Measurements from ENCODE around the gene GPHN. TPM values are rescaled to one million over a fixed set of nuclear protein-coding genes. Genes with fewer than 3 reads are reported as not detected.

Gene GPHN
- total RNA-seq, 1 experiment from 2014 or later, result 11.3 TPM

- CTCF ChIA-PET, result no interaction called here
- no peaks in the 10 kb centered on the region; the same call in 1 of the 2 replicates for H3K9me3 ChIP-seq
Observed at GRCh38 chr14:66696326-66696725, 188.4 kb downstream of the GPHN start.

DNA sequence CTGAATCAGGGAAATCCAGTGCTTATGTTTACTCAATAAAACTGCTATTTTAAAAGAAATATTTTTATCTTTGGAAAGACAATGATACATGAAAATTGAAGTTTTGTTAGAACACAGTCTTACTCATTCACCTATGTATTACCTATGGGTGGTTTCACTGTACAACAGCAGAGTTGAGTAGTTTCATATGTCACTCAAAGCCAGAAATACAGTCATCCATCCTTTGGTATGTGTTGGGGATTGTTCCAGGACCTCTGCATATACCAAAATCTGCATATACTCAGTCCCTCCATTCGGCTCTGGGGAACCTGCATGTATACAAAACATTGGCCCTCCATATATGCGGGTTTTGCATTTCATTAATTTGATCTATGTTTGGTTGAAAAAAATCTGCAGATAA lies 190.6 kb downstream of the GPHN start:
- TF ChIP-seq CTCF (IDR thresholded peaks at IDR 0.05; ENCODE audit: insufficient read depth in 1 of 2, low read depth in 1 of 2, low read length in 1 of 2, severe bottlenecking in 1 of 2, unreplicated experiment in 1 of 2), result no peak
- BruUV-seq (replicated peaks), result no TSS peak

More at GRCh38 chr14:66696326-66696725, 188.4 kb downstream of the GPHN start:
- TF ChIP-seq CTCF (IDR thresholded peaks at IDR 0.05; ENCODE audit: insufficient read depth in 1 of 2, low read depth in 1 of 2, low read length in 1 of 2, severe bottlenecking in 1 of 2, unreplicated experiment in 1 of 2), result no peak
- no TSS peak for BruUV-seq (replicated peaks)
- no peaks in the 10 kb centered on the region for H3K27me3 ChIP-seq (replicated peaks; ENCODE audit: control insufficient read depth, insufficient read depth, low read length)
- Mint-ChIP-seq H3K9me3 (ENCODE audit: unreplicated experiment) (peaks cover 5% of the 10 kb centered on the region), H3K27ac (ENCODE audit: unreplicated experiment) (no peak overlapping the region), H3K36me3 (ENCODE audit: insufficient read depth, unreplicated experiment) (no peaks in the 10 kb centered on the region), H3K27me3 (ENCODE audit: insufficient read depth, unreplicated experiment) (no peaks in the 10 kb centered on the region), H3K4me3 (ENCODE audit: unreplicated experiment) (no peak overlapping the region), H3K4me1 (ENCODE audit: low read depth, unreplicated experiment) (no peaks in the 10 kb centered on the region)
- H3K36me3 ChIP-seq (ENCODE audit: control insufficient read depth, insufficient read depth, low read length), result no peaks in the 10 kb centered on the region
- H3K4me3 ChIP-seq (ENCODE audit: low read depth, low read length), result no peak overlapping the region
- no peak for DNase-seq
- intact Hi-C loops (cut with micrococcal nuclease; ENCODE audit: unreplicated experiment), result no loop called here
- H3K4me1 ChIP-seq, result no peaks in the 10 kb centered on the region
- POLR2A ChIA-PET, result no interaction called here

GRCh38 chr14:66701813-66702212 lies 193.9 kb downstream of the GPHN start:
- Mint-ChIP-seq H3K4me1 (ENCODE audit: low read depth, unreplicated experiment) (no peaks in the 10 kb centered on the region), H3K27ac (ENCODE audit: unreplicated experiment) (no peak overlapping the region), H3K27me3 (ENCODE audit: insufficient read depth, unreplicated experiment) (no peaks in the 10 kb centered on the region), H3K36me3 (ENCODE audit: insufficient read depth, unreplicated experiment) (peaks cover 5% of the 10 kb centered on the region), H3K9me3 (ENCODE audit: unreplicated experiment) (peaks cover 38% of the 10 kb centered on the region), H3K4me3 (ENCODE audit: unreplicated experiment) (no peak overlapping the region)
- intact Hi-C loops (cut with micrococcal nuclease; ENCODE audit: unreplicated experiment), result no loop called here
- Histone ChIP-seq H3K36me3 (ENCODE audit: control insufficient read depth, insufficient read depth, low read length) (no peaks in the 10 kb centered on the region), H3K27me3 (replicated peaks; ENCODE audit: control insufficient read depth, insufficient read depth, low read length) (no peaks in the 10 kb centered on the region), H3K4me1 (no peaks in the 10 kb centered on the region), H3K4me3 (ENCODE audit: low read depth, low read length) (no peak overlapping the region), H3K9me3 (peaks cover 4% of the 10 kb centered on the region; the same call in 1 of the 2 replicates)
- POLR2A ChIA-PET, result no interaction called here
- CTCF ChIA-PET, result no interaction called here
- no peak for TF ChIP-seq CTCF (IDR thresholded peaks at IDR 0.05; ENCODE audit: insufficient read depth in 1 of 2, low read depth in 1 of 2, low read length in 1 of 2, severe bottlenecking in 1 of 2, unreplicated experiment in 1 of 2)
- no TSS peak for BruUV-seq (replicated peaks)
- DNase-seq, result no peak

More for the DNA sequence above, 190.6 kb downstream of the GPHN start:
- POLR2A ChIA-PET, result no interaction called here
- no peaks in the 10 kb centered on the region for H3K27me3 Mint-ChIP-seq (ENCODE audit: insufficient read depth, unreplicated experiment)
- no peak overlapping the region for H3K4me3 Mint-ChIP-seq (ENCODE audit: unreplicated experiment)
- Histone ChIP-seq H3K4me3 (ENCODE audit: low read depth, low read length) (no peak overlapping the region), H3K36me3 (ENCODE audit: control insufficient read depth, insufficient read depth, low read length) (no peaks in the 10 kb centered on the region), H3K9me3 (no peaks in the 10 kb centered on the region; the same call in 1 of the 2 replicates), H3K4me1 (no peaks in the 10 kb centered on the region), H3K27me3 (replicated peaks; ENCODE audit: control insufficient read depth, insufficient read depth, low read length) (no peaks in the 10 kb centered on the region)
- DNase-seq, result no peak
- no peaks in the 10 kb centered on the region for H3K4me1 Mint-ChIP-seq (ENCODE audit: low read depth, unreplicated experiment)
- peaks cover under 1% of the 10 kb centered on the region for H3K36me3 Mint-ChIP-seq (ENCODE audit: insufficient read depth, unreplicated experiment)
- intact Hi-C loops (cut with micrococcal nuclease; ENCODE audit: unreplicated experiment), result no loop called here
- H3K27ac Mint-ChIP-seq (ENCODE audit: unreplicated experiment), result no peak overlapping the region
- H3K9me3 Mint-ChIP-seq (ENCODE audit: unreplicated experiment), result peaks cover 19% of the 10 kb centered on the region
- CTCF ChIA-PET, result no interaction called here
